Raji (cell line): ENCODE data around the gene GTF2A1.

Experiments
- POLR2A ChIP-seq: IDR thresholded peaks from 2 replicates; pipeline ENCODE4 v1.6.1; 2011; ENCODE audit warnings: low read depth, low read length, control low read depth; ENCODE audit not compliant: insufficient read depth

Gene GTF2A1

GRCh38 chr14:81200054-81200453 is 20.7 kb downstream of the GTF2A1 start:
- TF ChIP-seq POLR2A, result no peak

- TF ChIP-seq POLR2A, result no peak
Measured at GRCh38 chr14:81199084-81199483, 21.7 kb downstream of the GTF2A1 start.

- no peak for TF ChIP-seq POLR2A
Measured at GRCh38 chr14:81198651-81199050, 22.1 kb downstream of the GTF2A1 start.

GRCh38 chr14:81193924-81194633 is 26.7 kb downstream of the GTF2A1 start:
- no peak for TF ChIP-seq POLR2A

- no peak for TF ChIP-seq POLR2A
Measured at GRCh38 chr14:81192594-81192993, 28.2 kb downstream of the GTF2A1 start.

GRCh38 chr14:81187832-81188522 is 32.8 kb downstream of the GTF2A1 start:
- TF ChIP-seq POLR2A, result no peak

- TF ChIP-seq POLR2A, result no peak
Measured at GRCh38 chr14:81179631-81180030, 41.1 kb downstream of the GTF2A1 start.

- TF ChIP-seq POLR2A, result no peak
Measured at GRCh38 chr14:81178063-81178462, 42.7 kb downstream of the GTF2A1 start.

- no peak for TF ChIP-seq POLR2A
Measured at GRCh38 chr14:81177225-81177624, 43.5 kb downstream of the GTF2A1 start.

- TF ChIP-seq POLR2A, result no peak
Measured at GRCh38 chr14:81176241-81176640, 44.5 kb downstream of the GTF2A1 start.

GRCh38 chr14:81172881-81173280 is 47.9 kb downstream of the GTF2A1 start:
- no peak for TF ChIP-seq POLR2A

- no peak for TF ChIP-seq POLR2A
Measured at GRCh38 chr14:81172353-81172752, 48.4 kb downstream of the GTF2A1 start.

- no peak for TF ChIP-seq POLR2A
Measured at GRCh38 chr14:81170829-81171195, 49.9 kb downstream of the GTF2A1 start.

GRCh38 chr14:81170104-81170828 is 50.5 kb downstream of the GTF2A1 start:
- peak; percentile 90 for TF ChIP-seq POLR2A

GRCh38 chr14:81169711-81170103 is 51.1 kb downstream of the GTF2A1 start:
- no peak for TF ChIP-seq POLR2A

GRCh38 chr14:81169267-81169666 is 51.5 kb downstream of the GTF2A1 start:
- TF ChIP-seq POLR2A, result no peak

GRCh38 chr14:81166121-81166520 is 54.6 kb downstream of the GTF2A1 start:
- no peak for TF ChIP-seq POLR2A

GRCh38 chr14:81165188-81165587 is 55.6 kb downstream of the GTF2A1 start:
- TF ChIP-seq POLR2A, result no peak
